GM18907 (cell line): Measurements from ENCODE around the gene HOOK2.
A peak's percentile ranks its signal among the peaks of the same experiment; 100 is the strongest.

Experiments
- ATAC-seq: cut with Tn5 transposase; IDR thresholded peaks from one replicate; pipeline ENCODE4 v1.9.1; 2021; ENCODE audit warnings: mild to moderate bottlenecking, moderate library complexity; ENCODE audit not compliant: unreplicated experiment

Gene HOOK2

DNA sequence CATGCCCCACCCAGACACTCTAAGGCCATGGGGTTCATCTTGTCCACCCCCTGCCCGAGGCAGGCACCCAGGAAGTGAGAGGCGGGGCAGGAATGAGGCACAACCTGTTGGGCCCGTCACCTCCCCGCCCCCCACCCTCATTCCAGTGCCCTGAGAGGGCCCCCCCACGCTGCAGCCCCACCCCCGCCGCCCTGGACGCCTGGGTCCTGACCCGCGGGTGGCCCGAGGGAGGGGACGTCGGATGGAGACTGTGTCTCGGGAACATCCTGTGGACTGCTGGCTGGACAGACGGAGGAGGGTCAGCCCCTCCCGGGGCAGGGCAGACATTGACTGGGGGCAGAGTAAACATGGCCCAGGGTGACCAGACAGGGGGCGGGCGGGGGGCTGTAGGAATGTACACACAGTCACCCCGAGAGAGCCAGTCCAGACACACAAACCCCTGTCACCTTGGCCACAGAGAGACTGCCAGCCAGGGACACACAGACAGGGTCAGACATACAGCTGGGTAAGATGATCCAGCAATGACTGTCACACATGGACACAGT lies 8.6 kb upstream of the HOOK2 start:
- ATAC-seq, result no peak

DNA sequence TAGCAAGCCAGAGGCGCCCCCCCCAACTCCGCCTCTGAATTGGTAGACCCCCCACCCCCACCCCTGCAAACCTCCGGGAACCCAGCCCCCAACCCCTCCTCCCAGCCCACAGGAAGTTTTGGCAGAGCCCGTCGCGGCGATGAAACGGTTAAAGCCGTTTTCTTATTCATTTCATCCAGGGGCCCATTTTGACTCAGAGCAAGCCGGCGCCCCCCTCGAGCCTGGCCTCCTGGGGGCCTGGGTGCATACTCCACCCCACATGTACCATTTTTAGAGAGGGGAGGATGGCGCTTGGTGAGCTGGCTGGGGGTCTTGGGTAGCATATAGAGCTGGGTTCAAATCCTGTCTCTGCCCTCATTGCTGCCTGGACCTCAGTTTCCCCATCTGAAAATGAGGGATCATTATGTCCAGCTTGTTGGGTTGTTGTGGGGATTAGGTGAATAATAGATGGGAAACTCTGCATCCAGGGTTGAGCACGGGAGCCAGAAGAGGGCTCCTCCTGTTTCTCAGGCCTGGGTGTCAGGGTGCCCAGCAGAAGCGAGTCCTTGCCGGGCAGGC lies 8.0 kb upstream of the HOOK2 start:
- ATAC-seq, result no peak

DNA sequence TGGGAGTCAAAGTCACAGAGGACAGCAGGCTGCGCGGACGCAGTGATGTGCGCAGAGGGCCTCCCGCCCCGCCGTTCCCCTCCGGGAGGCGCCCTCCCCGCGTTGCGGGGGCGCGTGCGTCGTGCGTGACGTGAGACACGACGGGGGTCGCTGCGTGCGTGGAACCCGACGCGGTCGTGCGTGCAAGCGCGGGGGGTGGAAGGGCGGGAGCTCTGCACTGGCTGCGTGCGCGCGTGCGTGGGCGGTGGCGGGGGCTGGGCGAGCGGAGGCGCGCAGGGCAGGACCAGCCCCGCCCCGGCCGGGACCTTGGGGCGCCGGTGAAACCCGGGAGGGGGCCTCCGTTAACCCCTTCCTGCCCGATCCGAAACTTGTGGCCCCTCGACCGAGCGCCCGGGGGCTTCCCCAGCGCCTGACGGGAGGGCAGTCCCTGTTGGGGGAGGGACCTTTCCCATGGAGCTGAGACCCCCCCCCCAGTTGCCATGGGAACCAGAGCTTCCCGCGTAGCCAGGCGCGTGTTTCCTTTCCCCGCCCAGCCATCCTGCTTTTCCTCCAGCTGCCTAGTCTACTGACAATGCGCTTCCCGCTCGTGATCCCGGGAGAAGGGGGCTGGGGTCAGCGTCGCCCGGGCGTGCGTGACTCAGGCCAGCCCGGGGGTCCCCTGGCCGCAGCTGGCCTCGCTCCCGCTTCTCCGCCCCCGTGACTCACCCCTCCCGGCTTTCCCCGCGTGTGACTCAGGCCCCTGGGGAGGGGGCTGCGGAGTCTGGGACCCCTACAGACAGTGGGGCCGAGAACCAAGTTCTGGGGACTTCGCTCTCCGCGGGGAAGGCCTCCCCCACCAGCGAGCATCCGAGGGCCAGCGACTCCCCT lies 7.3 kb upstream of the HOOK2 start:
- ATAC-seq, result peak; percentile 24

DNA sequence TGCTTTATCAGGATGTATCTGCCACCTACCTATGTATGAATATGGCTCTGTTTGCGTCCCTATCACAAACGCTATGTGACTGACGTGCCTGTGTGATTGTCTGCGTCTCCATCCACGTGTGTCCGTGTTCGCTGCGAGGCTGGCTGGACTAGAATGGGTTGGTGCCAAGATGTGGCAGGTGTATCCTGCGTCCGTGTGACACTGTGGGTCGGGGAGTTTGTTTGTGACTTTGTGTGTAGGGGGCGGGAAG lies 6.7 kb upstream of the HOOK2 start:
- peak; percentile 13 for ATAC-seq

DNA sequence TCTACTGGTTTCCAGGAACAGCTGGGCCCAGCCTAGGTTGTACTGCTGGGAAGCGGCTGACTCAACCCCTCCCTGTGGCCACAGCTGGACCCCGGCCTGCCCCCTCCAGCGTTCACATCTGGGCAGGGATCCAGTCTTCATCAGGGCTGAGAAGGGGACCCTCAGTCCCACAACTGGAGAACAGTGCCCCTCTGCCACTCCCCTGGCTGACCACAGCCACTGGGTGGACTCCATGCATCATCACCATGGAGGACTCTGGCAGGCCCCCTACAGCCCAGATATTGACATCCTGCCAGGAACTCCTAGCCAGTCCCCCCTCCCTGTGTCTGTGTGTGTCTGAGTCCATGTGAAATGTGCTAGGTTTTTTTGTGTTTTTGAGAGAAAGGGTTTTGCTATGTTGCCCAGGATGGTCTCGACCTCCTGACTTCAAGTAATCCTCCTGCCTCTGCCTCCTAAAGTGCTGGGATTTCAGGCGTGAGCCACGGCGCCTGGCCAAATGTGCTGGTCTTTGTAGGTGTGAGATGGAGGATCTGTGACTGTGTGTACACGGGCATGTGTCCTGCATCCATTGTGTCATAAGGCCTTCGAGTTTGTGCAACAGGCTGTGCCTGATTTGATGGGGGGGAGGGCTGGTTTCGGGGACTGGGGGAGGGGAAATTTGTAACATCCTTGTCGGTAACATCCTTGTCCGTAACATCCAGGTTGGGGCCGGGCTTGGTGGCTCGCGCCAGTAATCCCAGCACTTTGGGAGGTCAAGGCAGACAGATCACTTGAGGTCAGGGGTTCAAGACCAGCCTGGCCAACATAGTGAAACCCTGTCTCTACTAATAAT lies 4.0 kb upstream of the HOOK2 start:
- ATAC-seq, result no peak

DNA sequence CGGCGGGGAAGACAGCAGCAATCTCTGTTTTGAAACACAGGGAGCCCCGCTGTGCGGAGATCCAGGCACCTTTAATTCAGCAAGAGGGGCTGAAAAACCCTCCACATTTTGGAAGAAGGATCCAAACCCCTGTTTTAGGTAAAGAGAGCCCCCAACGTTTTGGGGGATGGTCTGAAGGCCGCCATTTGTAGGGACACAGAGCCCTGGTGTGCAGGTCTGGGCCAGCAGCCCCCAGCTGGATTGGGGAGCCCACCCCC lies 3.5 kb upstream of the HOOK2 start:
- no peak for ATAC-seq

DNA sequence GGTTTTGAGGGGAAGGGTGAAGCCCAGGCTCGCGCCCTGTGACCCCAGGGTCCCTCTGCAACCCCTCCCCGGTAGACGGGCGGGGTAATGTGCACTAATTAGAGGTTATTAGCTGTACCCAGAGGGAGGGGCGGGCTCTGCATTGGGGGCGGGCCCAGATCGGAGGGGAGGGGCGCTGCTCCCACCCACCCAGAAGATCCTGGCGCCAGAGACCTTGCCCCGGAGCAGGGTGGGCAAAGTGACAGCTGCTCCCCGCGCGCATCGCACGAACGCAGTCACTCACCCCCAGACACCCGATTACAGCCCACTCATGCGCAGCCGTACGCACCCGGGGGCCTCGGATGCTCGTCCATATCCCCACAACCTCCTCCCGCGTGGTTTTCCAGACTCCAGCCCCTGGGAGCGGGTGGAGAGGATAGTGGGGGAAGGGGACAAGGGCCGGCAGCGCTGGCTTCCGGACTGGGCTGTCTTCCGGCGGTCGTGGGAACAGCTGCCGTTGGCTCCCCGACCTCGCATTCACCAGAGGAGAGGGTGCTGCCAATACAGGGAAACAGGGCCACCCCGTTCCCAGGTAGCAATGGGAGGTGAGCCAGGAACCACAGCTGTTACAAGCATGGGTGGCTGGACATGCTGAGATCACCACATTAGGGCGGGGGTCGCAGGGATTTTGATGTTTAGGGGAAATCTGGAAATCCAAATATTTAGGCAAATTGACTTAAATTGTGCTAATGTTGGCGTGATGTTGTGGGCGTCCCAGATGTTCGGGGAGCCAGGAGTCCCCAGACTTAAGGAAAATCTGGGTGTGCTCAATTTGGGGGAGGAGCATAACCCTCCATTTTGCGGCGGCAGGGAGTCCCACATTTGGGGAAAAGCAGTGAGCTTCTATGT lies 2.9 kb upstream of the HOOK2 start:
- no peak for ATAC-seq

DNA sequence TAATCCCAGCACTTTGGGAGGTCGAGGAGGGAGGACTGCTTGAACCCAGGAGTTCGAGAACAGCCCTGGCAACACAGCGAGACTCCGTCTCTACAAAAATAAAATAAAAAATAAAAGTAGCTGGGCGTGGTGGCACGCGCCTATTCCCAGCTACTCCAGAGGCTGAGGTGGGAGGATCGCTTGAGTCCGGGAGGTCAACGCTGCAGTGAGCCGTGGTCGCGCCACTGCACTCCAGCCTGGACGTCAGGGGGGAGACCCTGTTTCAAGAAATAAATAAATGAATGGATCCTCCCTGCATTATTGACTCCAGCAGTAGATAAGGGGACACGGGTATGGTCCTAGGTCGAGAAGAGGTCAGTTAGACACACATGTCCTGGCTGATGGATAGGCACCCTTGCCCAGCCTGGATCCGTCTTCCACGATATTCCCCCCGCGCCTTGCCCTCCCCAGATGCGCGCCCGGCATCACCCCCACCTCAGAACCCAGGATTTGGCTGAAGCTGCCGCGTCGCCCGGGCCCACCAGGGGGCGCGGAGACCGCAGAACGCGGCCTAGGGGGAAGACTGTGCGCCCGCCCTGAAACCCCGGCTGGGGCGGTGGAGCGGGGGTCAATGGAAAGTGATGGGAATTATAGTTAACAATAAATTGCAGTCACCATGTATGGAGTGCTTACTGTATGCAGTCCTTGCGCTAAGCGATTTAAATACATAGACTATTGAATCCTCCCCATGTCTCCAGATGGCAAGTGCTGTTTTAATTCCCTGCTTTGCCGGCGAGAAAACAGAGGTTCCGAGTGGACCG lies 2.1 kb upstream of the HOOK2 start:
- ATAC-seq, result peak; percentile 35

DNA sequence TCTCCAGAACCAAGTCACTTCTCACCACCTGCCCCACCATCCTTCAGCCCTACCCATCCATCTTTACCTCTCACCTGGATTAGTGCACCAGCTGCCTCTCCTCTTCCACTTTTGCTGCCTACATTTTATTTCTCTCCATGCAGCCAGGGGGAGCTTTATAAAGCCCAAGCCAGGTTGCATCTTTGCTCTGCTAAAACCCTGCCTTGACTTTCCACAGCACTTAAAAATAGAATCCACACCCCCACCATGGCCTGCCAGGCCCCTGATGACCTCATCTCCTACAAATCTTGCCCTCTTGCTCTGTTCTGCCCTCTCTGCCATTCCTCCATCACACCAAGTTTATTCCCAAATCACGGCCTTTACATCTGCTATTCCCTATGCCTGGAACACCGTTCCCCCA lies 1.8 kb downstream of the HOOK2 start:
- no peak for ATAC-seq

DNA sequence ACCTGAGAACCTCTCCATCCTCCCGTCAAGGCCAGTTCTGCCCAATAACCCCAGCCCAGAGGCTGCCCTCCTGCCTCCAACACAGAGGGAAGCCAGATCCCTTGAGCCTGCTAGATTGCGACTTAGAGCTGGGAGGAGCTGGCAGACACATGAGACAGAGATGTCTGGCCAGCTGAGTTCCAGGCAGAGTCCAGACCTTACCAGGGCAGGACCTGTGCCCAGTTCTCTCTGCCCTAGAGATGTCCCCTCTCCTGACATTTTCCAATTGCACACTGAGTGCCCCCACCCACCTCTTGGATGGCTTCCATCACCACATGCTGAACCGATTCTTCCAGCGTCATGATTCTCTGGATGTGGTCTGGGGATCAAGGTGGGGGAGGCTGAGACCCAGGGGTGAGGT lies 3.0 kb downstream of the HOOK2 start:
- no peak for ATAC-seq

DNA sequence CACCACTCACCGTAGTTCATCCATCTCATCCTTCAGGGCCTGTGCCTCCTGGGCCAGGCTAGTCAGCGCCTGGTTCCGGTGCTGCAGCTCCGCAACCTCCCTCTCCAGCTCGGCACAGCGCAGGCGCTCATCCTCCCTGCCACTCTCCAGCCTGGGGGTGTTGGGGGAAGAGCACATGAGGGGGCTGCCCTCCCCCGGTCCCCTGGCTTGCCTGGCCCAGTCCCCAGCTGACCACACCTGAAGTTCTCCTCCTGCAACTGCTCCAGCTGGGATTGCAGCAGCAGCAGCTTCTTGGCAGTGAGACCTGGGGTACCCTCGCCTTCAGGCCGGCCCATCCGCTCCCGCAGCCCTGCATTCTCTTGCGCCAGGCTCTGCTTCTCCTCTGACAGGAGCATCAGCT lies 4.4 kb downstream of the HOOK2 start:
- ATAC-seq, result no peak

DNA sequence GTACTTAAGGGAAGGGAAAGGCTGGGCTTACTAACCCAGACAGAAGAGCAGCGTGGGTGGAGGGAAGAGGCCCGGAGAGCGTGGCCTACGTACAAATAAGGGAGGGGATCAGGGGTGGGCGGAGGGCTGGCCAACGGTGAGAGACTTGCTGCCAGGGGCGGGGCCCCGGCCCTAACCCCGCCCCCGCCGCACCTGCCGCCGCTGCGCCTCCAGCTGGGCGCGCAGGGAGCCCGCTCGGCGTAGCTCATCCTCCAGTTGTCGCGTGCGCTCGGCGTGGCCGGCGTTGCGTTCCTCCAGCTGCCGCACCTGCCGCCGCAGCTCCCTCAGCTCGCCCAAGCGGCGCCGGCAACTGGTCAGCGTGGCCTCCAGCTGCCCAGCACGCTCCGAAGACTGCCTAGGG lies 5.7 kb downstream of the HOOK2 start:
- no peak for ATAC-seq

DNA sequence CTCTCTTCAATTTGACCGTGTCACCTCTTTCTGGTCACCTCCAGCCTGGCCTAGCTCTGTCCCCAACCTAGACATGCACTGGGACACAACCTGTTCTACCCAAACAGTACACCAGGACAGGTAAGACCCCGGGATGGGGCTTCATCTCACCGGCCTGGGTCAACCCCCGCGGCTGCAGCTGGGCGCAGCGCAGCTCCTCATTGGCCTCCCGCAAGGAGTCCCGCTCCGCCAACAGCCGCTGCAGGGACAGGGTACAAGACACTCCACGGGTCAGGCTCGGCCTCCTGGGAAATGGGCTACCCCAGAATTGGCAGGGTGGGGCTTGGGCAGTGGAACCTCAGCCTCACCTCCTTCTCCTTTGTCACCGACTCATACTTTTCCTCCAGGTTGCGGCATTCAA lies 7.7 kb downstream of the HOOK2 start:
- ATAC-seq, result no peak

DNA sequence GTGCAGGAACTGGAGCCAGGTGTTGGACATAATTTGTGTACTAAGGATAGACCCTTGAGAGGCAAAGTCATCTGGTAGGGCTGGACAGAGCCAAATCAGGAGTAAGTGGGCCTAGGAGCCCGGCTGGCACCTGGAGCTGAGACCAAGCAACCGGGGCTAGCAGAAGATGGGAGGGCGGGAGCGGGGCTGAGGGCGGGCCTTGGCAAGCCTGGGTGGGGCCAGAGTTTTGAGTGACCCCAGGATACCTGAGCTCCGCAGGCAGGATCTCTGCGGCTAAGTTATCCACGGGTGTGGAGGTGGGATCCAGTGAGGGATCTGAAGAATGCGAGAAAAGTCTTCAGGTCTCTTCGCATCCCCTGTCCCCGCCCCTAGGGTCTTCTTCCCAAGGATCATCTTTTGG lies 8.2 kb downstream of the HOOK2 start:
- ATAC-seq, result no peak

DNA sequence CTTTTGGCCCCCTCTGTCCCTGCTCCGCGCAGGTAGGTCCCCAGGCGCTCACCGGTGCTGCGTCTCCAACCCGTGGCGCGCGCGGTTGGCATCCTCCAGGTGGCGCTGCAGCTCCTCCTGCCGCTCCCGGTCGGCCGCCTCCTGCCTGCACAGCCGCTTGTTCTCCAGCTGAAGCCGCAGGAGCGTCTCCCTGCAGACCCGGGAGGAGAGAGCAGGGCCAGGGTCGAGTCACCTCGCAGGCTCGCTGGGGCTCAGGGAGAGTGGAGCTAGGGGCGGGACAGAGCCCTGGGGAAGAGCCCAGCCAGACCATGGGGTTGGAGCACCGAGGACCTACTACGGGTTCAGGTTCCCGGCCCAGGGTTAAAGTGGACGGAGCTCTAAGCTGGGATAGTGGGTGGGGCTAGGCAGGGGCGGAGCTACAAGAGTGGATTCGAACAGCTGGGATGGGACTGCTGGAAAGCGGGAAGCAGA lies 9.3 kb downstream of the HOOK2 start:
- no peak for ATAC-seq

DNA sequence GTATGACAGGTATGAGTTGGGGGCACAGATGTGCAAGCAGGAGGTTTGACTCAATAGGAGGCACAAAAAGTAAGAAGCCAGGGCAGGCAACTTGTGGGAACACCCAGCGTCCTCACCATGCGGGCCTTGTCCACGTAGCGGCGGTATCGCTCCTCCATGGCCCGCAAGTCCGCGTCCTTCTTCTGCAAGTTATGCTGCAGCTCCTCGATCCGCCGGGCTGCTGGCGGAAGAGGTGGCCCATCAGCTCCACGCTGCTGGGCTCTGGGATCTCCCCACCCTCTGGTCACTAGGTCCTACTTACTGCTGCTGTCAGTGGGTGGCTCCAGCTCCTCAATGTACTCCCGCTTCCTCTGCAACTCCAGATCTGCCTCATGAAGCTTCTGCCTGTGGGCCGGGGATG lies 10.7 kb downstream of the HOOK2 start:
- no peak for ATAC-seq

DNA sequence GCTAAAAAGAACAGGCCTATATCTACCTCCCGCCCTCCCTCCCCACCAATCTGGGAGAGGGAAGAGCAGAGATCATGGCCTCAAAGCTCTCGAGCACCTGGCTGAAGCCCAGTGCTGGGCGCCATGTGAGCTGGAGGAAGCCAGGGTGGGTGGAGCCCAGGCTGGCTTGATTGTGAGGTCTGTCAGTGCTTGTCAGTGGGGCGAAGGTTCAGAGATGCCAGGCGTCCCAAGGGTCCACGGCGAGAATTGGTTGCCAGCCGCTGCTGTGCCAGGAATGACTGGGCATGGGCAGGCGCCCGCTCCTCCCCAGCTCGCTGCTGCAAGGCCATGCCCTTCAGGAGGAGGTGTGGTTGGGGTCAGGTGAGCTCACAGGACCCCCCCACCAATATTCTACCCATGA lies 12.3 kb downstream of the HOOK2 start:
- no peak for ATAC-seq

DNA sequence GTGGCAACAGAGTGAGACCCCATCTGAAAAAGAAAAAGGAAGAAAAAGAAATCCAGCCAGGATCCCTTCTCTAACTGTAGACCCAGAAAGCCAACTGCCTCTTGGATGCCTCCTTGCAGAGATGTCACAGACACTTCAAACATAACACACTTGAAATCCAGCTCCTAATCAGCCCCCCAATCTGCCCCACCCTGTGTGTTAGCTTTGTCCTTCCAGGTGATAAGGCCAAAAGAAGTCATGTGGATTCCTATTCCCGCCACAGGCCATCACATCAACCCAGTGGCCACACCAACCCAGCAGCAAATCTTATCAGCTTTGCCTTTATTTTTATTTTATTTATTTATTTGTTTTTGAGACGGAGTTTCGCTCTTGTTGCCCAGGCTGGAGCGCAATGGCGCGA lies 15.7 kb downstream of the HOOK2 start:
- ATAC-seq, result no peak

DNA sequence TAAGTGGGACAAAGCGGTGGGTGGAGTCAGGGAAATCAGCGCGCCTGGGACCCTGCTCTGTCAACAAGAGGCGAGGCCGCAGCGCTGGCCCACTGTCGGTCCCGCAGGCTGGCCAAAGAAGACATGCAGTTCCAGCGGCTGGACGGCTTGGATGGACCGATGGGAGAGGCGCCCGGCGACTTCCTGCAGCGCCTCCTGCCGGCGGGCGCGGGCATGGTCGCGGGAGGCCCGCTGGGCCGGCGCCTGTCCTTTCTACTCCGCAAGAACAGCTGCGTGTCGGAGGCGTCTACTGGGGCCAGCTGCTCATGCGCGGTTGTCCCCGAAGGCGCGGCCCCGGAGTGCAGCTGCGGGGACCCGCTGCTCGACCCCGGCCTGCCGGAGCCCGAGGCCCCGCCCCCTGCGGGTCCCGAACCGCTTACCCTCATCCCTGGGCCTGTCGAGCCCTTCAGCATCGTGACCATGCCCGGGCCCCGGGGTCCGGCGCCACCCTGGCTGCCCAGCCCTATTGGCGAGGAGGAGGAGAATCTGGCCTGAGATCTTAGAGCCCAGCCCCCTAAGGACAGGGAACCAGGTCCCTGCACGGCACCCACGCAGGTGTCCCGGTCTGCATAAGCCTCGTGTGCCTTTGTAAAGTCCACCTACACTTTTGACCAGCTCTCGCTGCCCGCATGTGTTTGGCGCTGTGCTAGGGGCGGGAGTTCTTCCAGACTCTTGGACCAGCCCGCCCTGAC lies 17.6 kb downstream of the HOOK2 start:
- no peak for ATAC-seq
